IMR-90 (cell line): Measurements from ENCODE around the gene LDLRAD4. TPM values are rescaled to one million over a fixed set of nuclear protein-coding genes. Genes with fewer than 3 reads are reported as not detected.
A peak's percentile ranks its signal among the peaks of the same experiment; 100 is the strongest.

Source experiments
- ATAC-seq: fragments of 200-7000 bp; cut with Tn5 transposase; 2 replicates; pipeline ENCODE4 v1.9.1; 2020; ENCODE audit warnings: low read depth, mild to moderate bottlenecking, moderate library complexity
- BruUV-seq: library from RNA; stranded (reverse); fragments of 400-500 nt; replicated peaks from 2 replicates; lab custom pipeline; 2021; lab: Mats Ljungman, UMichigan
- CTCF ChIA-PET: fragments of 300-600 bp; formaldehyde crosslinking; extraction: SDS; loops from one replicate; lab custom pipeline; 2021; ENCODE audit warnings: antibody characterized with exemption; lab: Yijun Ruan, JAX
- POLR2A ChIA-PET: fragments of 300-600 bp; sonication (Branson Sonifier 250); formaldehyde crosslinking; loops from one replicate; lab custom pipeline; 2022; ENCODE audit warnings: antibody characterized with exemption; ENCODE audit not compliant: unreplicated experiment; lab: Charles Lee
- DNase-seq: peaks from one replicate; pipeline ENCODE4 v3.0.0; 2013
- H2AFZ ChIP-seq: replicated peaks from 2 replicates; pipeline ENCODE3; 2013; ENCODE audit warnings: low read length, mild to moderate bottlenecking; ENCODE audit not compliant: poor library complexity
- H2AK5ac ChIP-seq: 2 replicates; pipeline ENCODE4 v1.6.1; 2013; ENCODE audit warnings: low read depth, low read length, inconsistent platforms
- H2AK9ac ChIP-seq: replicated peaks from 2 replicates; pipeline ENCODE3; 2013; ENCODE audit warnings: mild to moderate bottlenecking, low read depth, low read length, moderate library complexity; ENCODE audit not compliant: poor library complexity
- H2BK120ac ChIP-seq: 2 replicates; pipeline ENCODE4 v1.6.1; 2013; ENCODE audit warnings: low read depth, low read length, inconsistent platforms
- H2BK15ac ChIP-seq: 3 replicates; pipeline ENCODE4 v1.6.1; 2013; ENCODE audit warnings: low read depth, low read length, inconsistent platforms
- H2BK20ac ChIP-seq: 2 replicates; pipeline ENCODE4 v1.6.1; 2013; ENCODE audit warnings: low read depth, mild to moderate bottlenecking, inconsistent platforms, low read length, moderate library complexity
- H2BK5ac ChIP-seq: 2 replicates; pipeline ENCODE4 v1.6.1; 2013; ENCODE audit warnings: mild to moderate bottlenecking, low read depth, low read length, inconsistent platforms; ENCODE audit not compliant: poor library complexity, severe bottlenecking
- H3K14ac ChIP-seq: replicated peaks from 2 replicates; pipeline ENCODE4 v1.6.1; 2013; ENCODE audit warnings: low read depth, low read length, inconsistent platforms
- H3K18ac ChIP-seq: 2 replicates; pipeline ENCODE4 v1.6.1; 2013; ENCODE audit warnings: low read depth, low read length, control low read depth
- H3K23ac ChIP-seq: 2 replicates; pipeline ENCODE4 v1.6.1; 2013; ENCODE audit warnings: low read depth, low read length, inconsistent platforms
- H3K27ac ChIP-seq: 2 replicates; pipeline ENCODE4 v1.5.1; 2013; ENCODE audit warnings: mild to moderate bottlenecking, control low read depth, low read length; ENCODE audit not compliant: insufficient read depth
- H3K27me3 ChIP-seq: 2 replicates; pipeline ENCODE4 v1.6.1; 2013; ENCODE audit warnings: low read length; ENCODE audit not compliant: control insufficient read depth, insufficient read depth
- H3K36me3 ChIP-seq: 2 replicates; pipeline ENCODE4 v1.6.1; 2013; ENCODE audit warnings: low read length, mixed read lengths; ENCODE audit not compliant: control insufficient read depth, insufficient read depth
- H3K4ac ChIP-seq: 2 replicates; pipeline ENCODE4 v1.6.1; 2013; ENCODE audit warnings: low read depth, low read length, inconsistent platforms
- H3K4me1 ChIP-seq: 2 replicates; pipeline ENCODE4 v1.6.1; 2013; ENCODE audit warnings: low read length, mixed read lengths; ENCODE audit not compliant: control insufficient read depth, insufficient read depth
- H3K4me2 ChIP-seq: 2 replicates; pipeline ENCODE4 v1.6.1; 2013; ENCODE audit warnings: low read depth, mild to moderate bottlenecking, control low read depth, low read length, moderate library complexity
- H3K4me3 ChIP-seq: 2 replicates; pipeline ENCODE4 v1.5.1; 2013; ENCODE audit warnings: low read depth, mild to moderate bottlenecking, control low read depth, low read length, moderate library complexity; ENCODE audit not compliant: insufficient read depth
- H3K56ac ChIP-seq: 2 replicates; pipeline ENCODE4 v1.6.1; 2013; ENCODE audit warnings: low read length, inconsistent platforms; ENCODE audit not compliant: insufficient read depth; ENCODE audit errors: extremely low read depth
- H3K79me1 ChIP-seq, 2 experiments: 2 replicates each; pipeline ENCODE4 v1.6.1; 2013; ENCODE audit warnings: low read length in 2 of 2, inconsistent platforms in 1 of 2, low read depth in 1 of 2
- H3K9ac ChIP-seq: 2 replicates; pipeline ENCODE4 v1.6.1; 2013; ENCODE audit warnings: low read depth, low read length, control low read depth
- H3K9me1 ChIP-seq: 2 replicates; pipeline ENCODE4 v1.6.1; 2013; ENCODE audit warnings: low read length, inconsistent platforms; ENCODE audit not compliant: insufficient read depth
- H3K9me3 ChIP-seq: 2 replicates; pipeline ENCODE4 v1.6.1; 2013; ENCODE audit warnings: low read length; ENCODE audit not compliant: control insufficient read depth, insufficient read depth
- H4K20me1 ChIP-seq: 2 replicates; pipeline ENCODE4 v1.6.1; 2013; ENCODE audit warnings: low read length, inconsistent platforms; ENCODE audit not compliant: insufficient read depth
- H4K5ac ChIP-seq: 2 replicates; pipeline ENCODE4 v1.6.1; 2013; ENCODE audit warnings: mild to moderate bottlenecking, low read depth, low read length, control low read depth
- H4K8ac ChIP-seq, 2 experiments: 2 replicates each; pipeline ENCODE4 v1.6.1; 2013; ENCODE audit warnings: low read depth in 2 of 2, low read length in 2 of 2, control low read depth in 1 of 2, inconsistent platforms in 1 of 2
- H4K91ac ChIP-seq: 2 replicates; pipeline ENCODE4 v1.6.1; 2013; ENCODE audit warnings: low read depth, low read length, inconsistent platforms; ENCODE audit not compliant: insufficient read depth
- RAD21 ChIP-seq: IDR thresholded peaks from 2 replicates; pipeline ENCODE4 v1.6.1; 2012; ENCODE audit warnings: low read length, improper control_type of control experiment
- WGBS, 2 experiments: methylation state at CpG; one replicate each; pipeline versions ENCODE4 v1.1.5 to v1.1.7; 2013; ENCODE audit warnings: missing lambda C conversion rate in 2 of 2; ENCODE audit not compliant: insufficient read length in 1 of 2; ENCODE audit errors: extremely low coverage in 2 of 2; 5-methylcytosine and 5-hydroxymethylcytosine counted together
- dilution Hi-C: fragments of 300-500 bp; cut with HindIII; formaldehyde crosslinking; loops from one replicate; pipeline ENCODE4 v1.14.3; 2018; ENCODE audit warnings: low sequenced_read_pairs; ENCODE audit not compliant: unreplicated experiment
- in situ Hi-C: fragments of 300-500 bp; cut with MboI; formaldehyde crosslinking; loops from 3 replicates; pipeline ENCODE4 v1.14.3; 2019; ENCODE audit warnings: low sequenced_read_pairs, inconsistent platforms, mixed read lengths
- intact Hi-C: fragments of 100-400 bp; cut with micrococcal nuclease; formaldehyde crosslinking; loops from 2 replicates; pipeline ENCODE4 v1.10.0; 2022
- polyA plus RNA-seq, 3 experiments: library from polyadenylated mRNA; depleted of rRNA; stranded (reverse); fragments of >200 nt; gene quantifications; 2 replicates each; pipeline ENCODE4 v1.2.3, GENCODE V29; 2012; ENCODE audit warnings: low replicate concordance in 1 of 3
- total RNA-seq: library from RNA; depleted of rRNA; stranded (reverse); fragments of >200 nt; gene quantifications from 2 replicates; pipeline ENCODE4 v1.2.3, GENCODE V29; 2012
- TF ChIP-seq, protein P1 (sequence below): fragments of 150-350 bp; IDR thresholded peaks from 2 replicates; pipeline ENCODE4 v1.6.1; 2017; ENCODE audit warnings: mild to moderate bottlenecking, antibody characterized with exemption, low read length, low read depth
- TF ChIP-seq, protein P2 (sequence below): fragments of 150-350 bp; IDR thresholded peaks from 2 replicates; pipeline ENCODE4 v1.6.1; 2016; ENCODE audit warnings: low read depth, mild to moderate bottlenecking, low read length, moderate library complexity, borderline replicate concordance
- TF ChIP-seq, protein P3 (sequence below): conservative IDR thresholded peaks from 2 replicates; pipeline ENCODE4 v1.5.1; 2012; ENCODE audit warnings: mild to moderate bottlenecking, low read depth, low read length, improper control_type of control experiment

The LDLRAD4 gene
- total and polyA plus RNA-seq, 2 of the 4 experiments (the other 2 are of a cell fraction): not detected

DNA sequence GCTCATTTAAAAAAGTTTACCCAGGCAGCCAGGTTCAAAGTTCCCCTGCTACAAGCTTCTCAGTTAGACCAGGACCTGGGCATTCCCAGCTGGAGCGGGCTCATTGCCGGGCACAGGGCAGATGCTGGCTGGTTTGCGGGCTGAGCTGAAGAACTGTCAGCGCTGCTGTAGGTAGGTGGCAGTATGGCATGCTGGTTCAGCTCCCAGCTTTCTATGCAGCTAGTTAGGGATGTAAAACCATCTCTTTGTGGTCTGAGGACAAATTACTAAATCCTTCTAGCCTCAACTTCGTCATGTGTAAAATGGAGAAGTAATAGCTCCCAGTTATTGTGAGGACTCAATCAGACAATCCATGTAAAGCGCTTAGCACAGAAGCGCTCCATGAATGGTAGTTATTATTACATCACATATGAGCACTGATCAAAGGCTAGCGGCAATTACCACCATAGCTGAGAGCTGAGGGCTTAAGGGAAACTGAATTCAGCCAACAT lies 2.4 kb upstream of the LDLRAD4 start:
- DNase-seq (peak; percentile 47), ATAC-seq (peak; percentile 74)
- H2AK9ac ChIP-seq: no peak overlapping the region
- no TSS peak for BruUV-seq
- H3K4me1 ChIP-seq: no peaks in the 10 kb centered on the region; the same call in 1 of the 2 replicates
- no peak overlapping the region for H4K5ac ChIP-seq
- H3K4me2 ChIP-seq: no peak overlapping the region
- no peak overlapping the region for H3K23ac ChIP-seq
- no peaks in the 10 kb centered on the region; the same call in 1 of the 2 replicates for H3K9me3 ChIP-seq
- no peak overlapping the region for H3K4ac ChIP-seq
- intact Hi-C loops: loop anchor here (1.0 to 2.0 kb wide), 2 partner anchors 315 to 415 kb away; no protein-coding TSS in a partner anchor
- H2BK15ac ChIP-seq: no peak overlapping the region
- H2BK5ac ChIP-seq: no peak overlapping the region
- in situ Hi-C loops: no loop called here
- H4K91ac ChIP-seq: no peak overlapping the region
- no peaks in the 10 kb centered on the region for H3K9me1 ChIP-seq
- H3K14ac ChIP-seq: no peak overlapping the region
- H3K9ac ChIP-seq: no peak overlapping the region
- TF ChIP-seq, protein P1, sequence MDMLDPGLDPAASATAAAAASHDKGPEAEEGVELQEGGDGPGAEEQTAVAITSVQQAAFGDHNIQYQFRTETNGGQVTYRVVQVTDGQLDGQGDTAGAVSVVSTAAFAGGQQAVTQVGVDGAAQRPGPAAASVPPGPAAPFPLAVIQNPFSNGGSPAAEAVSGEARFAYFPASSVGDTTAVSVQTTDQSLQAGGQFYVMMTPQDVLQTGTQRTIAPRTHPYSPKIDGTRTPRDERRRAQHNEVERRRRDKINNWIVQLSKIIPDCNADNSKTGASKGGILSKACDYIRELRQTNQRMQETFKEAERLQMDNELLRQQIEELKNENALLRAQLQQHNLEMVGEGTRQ: no peak
- TF ChIP-seq RAD21: peak; percentile 54
- TF ChIP-seq, protein P2, sequence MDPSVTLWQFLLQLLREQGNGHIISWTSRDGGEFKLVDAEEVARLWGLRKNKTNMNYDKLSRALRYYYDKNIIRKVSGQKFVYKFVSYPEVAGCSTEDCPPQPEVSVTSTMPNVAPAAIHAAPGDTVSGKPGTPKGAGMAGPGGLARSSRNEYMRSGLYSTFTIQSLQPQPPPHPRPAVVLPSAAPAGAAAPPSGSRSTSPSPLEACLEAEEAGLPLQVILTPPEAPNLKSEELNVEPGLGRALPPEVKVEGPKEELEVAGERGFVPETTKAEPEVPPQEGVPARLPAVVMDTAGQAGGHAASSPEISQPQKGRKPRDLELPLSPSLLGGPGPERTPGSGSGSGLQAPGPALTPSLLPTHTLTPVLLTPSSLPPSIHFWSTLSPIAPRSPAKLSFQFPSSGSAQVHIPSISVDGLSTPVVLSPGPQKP: no peak
- TF ChIP-seq, protein P3, sequence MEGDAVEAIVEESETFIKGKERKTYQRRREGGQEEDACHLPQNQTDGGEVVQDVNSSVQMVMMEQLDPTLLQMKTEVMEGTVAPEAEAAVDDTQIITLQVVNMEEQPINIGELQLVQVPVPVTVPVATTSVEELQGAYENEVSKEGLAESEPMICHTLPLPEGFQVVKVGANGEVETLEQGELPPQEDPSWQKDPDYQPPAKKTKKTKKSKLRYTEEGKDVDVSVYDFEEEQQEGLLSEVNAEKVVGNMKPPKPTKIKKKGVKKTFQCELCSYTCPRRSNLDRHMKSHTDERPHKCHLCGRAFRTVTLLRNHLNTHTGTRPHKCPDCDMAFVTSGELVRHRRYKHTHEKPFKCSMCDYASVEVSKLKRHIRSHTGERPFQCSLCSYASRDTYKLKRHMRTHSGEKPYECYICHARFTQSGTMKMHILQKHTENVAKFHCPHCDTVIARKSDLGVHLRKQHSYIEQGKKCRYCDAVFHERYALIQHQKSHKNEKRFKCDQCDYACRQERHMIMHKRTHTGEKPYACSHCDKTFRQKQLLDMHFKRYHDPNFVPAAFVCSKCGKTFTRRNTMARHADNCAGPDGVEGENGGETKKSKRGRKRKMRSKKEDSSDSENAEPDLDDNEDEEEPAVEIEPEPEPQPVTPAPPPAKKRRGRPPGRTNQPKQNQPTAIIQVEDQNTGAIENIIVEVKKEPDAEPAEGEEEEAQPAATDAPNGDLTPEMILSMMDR: peak; percentile 45; the same call in 1 of the 2 replicates
- no peak overlapping the region for H2AFZ ChIP-seq
- H3K18ac ChIP-seq: no peak overlapping the region
- no peaks in the 10 kb centered on the region for H3K79me1 ChIP-seq
- H3K36me3 ChIP-seq: no peaks in the 10 kb centered on the region
- no CpG with 5 or more reads among the region's 8 CpGs for WGBS, 2 experiments
- H2BK20ac ChIP-seq: no peak overlapping the region
- no peak overlapping the region for H2AK5ac ChIP-seq
- ChIA-PET CTCF (interaction anchor here (0.7 to 1.2 kb wide), 6 partner anchors 57 to 413 kb away, joined by 3 to 4 read pairs (median 3); no protein-coding TSS in a partner anchor), POLR2A (no interaction called here)
- H3K27ac ChIP-seq: no peak overlapping the region
- no peak overlapping the region for H3K4me3 ChIP-seq
- dilution Hi-C loops: no loop called here
- no peak overlapping the region for H4K8ac ChIP-seq
- no peak overlapping the region for H2BK120ac ChIP-seq
- peaks cover 67% of the 10 kb centered on the region for H3K27me3 ChIP-seq
- no peaks in the 10 kb centered on the region for H4K20me1 ChIP-seq
- H3K56ac ChIP-seq: no peak overlapping the region
